OCI-LY1 (cell line): ENCODE results near the gene ZNF232.

ENCODE experiments used
- EZH2 ChIP-seq: fragments of 200-600 bp; sonication (generic), shearing (Covaris generic); IDR thresholded peaks from 2 replicates; pipeline ENCODE4 v1.8.0; 2017; ENCODE audit warnings: borderline replicate concordance, mixed run types, mild to moderate bottlenecking, antibody characterized with exemption, low read length, moderate library complexity, mixed read lengths
- TF ChIP-seq, protein P1 (sequence below): fragments of 200-600 bp; sonication (generic), shearing (Covaris generic); IDR thresholded peaks from 2 replicates; pipeline ENCODE4 v1.5.1; 2017; ENCODE audit warnings: mild to moderate bottlenecking, antibody characterized with exemption, low read length, moderate library complexity, mixed read lengths

GRCh38 chr17:5080591-5080990 lies 31.1 kb downstream of the ZNF232 start:
- TF ChIP-seq, protein P1, sequence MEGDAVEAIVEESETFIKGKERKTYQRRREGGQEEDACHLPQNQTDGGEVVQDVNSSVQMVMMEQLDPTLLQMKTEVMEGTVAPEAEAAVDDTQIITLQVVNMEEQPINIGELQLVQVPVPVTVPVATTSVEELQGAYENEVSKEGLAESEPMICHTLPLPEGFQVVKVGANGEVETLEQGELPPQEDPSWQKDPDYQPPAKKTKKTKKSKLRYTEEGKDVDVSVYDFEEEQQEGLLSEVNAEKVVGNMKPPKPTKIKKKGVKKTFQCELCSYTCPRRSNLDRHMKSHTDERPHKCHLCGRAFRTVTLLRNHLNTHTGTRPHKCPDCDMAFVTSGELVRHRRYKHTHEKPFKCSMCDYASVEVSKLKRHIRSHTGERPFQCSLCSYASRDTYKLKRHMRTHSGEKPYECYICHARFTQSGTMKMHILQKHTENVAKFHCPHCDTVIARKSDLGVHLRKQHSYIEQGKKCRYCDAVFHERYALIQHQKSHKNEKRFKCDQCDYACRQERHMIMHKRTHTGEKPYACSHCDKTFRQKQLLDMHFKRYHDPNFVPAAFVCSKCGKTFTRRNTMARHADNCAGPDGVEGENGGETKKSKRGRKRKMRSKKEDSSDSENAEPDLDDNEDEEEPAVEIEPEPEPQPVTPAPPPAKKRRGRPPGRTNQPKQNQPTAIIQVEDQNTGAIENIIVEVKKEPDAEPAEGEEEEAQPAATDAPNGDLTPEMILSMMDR, result no peak
- TF ChIP-seq EZH2, result no peak
